Fibroblast of the conjunctiva (primary cell): ENCODE results near the gene C11orf24.
"Not testable (repeated sequence)": the region's sequence is repeated elsewhere in the genome, so short reads cannot be mapped to it uniquely, and the experiment has no call there.

Source experiments
- DNase-seq: peaks from one replicate; pipeline ENCODE4 v3.0.0-alpha.2; 2010; ENCODE audit warnings: low read depth

C11orf24 gene

DNA sequence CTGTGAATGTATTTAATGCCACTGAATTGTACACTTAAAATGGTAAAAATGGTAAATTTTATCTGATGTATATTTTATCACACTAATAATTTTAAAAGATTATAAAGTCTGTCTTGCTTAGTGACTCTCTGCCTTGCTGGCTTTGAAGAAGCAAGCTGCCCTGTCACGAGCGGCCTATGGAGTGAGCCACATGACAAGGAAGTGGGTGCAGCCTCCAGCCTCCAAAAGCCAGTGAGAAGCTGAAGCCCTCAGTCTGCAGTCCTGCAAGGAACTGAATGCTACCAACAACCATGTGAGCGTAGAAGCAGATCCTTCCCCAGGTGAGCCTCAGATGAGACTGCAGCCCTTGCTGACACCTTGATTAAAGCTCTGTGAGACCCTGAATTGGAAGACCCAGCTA is 20.0 kb downstream of the C11orf24 start:
- no peak for DNase-seq

DNA sequence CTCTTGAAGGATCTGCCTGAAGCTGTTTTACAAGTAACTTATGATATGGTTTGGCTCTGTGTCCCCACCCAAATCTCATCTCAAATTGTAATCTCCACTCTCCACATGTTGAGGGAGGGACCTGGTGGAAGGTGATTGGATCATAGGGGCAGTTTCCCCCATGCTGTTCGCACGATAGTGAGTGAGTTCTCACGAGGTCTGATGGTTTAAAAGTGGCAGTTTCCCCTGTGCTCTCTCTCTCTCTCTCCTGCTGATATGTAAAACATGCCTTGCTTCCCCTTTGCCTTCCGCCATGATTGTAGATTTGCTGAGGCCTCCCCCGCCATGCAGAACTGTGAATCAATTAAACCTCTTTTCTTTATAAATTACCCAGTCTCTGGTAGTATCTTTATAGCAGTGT is 26.9 kb downstream of the C11orf24 start:
- not testable (repeated sequence) for DNase-seq

DNA sequence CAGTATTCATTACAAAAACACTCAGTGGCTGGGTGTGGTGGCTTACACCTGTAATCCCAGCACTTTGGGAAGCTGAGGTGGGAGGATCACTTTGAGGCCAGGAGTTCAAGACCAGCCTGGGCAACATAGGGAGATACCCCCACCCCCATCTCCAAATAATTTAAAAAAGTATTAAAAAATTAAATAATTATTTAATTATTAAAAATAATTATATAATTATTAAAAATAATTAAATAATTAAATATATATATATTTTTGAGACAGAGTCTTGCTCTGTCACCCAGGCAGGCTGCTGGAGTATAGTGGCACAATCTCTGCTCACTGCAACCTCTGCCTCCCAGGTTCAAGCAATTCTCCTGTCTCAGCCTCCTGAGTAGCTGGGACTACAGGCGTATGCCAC is 27.9 kb downstream of the C11orf24 start:
- not testable (repeated sequence) for DNase-seq

DNA sequence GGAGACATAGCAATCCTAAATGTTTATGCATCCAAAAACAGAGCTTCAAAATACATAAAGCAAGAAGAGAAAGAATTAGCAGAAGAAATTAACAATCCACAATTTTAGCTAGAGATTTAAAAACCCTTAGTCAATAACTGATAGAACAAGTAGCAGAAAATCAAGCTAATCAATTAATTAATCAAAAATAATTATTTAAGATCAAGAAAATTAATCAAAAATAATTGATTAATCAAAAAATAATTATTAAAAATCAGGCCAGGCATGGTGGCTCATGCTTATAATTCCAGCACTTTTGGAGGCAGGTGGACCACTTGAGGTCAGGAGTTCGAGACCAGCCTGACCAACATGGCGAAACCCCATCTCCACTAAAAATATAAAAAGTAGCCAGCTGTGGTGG is 29.2 kb downstream of the C11orf24 start:
- no peak for DNase-seq

DNA sequence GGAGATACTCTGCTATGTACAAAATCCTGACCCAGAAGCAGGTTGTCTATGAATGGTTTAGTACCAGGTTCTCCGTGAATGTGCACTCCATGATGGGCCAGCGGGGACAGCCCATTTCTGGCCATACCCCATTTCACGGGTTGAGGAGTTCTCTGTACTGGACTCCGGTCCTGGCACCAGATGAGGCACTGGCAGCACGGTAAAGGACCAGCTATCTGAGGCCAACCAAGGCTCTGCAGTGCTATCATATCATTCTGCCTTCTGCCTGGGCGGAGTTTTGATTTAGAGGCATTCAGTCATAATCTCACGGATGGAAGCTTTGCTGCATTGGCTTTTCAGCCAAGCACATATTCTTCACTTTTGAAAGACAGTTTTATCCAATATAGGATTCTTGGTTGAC is 40.2 kb downstream of the C11orf24 start:
- DNase-seq = no peak

DNA sequence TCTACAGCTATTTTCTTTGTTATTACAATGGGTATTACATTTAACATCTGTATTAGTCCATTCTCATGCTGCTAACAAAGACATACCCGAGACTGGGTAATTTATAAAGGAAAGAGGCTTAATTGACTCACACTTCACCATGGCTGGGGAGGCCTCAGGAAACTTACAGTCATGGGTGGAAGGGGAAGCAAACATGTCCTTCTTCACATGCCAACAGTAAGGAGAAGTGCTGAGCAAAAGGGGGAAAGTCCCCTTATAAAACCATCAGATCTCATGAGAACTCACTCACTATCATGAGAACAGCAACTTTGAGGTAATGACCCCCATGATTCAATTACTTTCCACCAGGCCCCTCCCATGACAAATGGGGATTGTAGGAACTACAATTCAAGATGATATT is 42.2 kb downstream of the C11orf24 start:
- DNase-seq = no peak

DNA sequence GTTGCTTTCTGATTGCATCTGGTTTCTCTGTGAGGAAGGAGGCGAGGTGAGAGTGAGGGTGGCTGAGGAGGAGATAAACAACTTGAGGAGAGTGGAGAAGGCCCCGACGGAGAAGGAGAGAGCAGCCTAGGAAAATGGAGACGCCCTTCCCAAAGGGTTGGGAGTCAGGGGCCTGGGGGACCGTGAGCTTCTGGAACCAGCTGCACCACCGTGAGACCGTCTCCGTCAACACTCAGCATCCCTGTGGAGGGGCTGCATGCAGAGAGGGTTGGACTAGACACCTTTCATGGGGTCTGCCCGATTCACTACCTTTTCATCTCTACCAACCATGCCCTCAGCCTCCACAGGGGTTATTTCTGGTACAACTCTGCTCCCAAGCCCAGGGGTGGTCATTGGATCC is 45.4 kb downstream of the C11orf24 start:
- DNase-seq = no peak

DNA sequence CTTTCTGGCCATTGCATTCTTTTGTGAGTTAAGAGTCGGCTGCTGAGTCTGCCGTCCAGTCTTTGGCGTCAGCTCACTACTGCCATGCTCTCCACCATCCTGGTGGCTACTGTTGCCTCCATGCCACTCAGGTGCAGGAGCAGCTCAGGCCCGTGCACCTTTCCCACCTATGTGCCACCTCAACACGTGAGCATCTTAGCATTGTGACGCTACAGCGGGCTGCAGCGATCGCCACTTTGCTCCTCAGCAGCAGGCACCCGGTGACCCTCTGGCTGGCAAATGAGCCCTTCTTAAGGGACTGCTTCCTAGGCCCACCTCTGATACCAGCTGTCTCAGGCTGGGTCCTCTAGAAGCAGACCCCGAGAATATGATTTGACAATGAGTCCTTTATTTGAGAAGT is 47.2 kb downstream of the C11orf24 start:
- no peak for DNase-seq

DNA sequence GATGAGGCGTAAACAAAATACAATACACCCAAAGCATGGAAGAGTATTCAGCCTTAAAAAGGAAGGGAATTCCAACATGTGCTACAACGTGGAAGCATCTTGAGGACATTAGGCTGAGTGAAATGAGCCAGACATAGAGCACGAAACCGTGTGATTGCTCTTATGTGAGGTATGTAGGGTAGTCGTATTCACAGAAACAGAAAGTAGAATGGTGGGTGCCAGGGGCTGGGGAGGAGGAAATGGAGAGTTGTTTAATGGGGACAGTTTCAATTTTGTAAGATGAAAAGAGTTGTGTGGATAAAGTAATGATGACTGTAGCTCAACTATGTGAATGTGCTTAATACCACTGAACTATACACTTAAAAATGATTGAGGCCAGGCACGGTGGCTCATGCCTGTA is 48.5 kb downstream of the C11orf24 start:
- no peak for DNase-seq

DNA sequence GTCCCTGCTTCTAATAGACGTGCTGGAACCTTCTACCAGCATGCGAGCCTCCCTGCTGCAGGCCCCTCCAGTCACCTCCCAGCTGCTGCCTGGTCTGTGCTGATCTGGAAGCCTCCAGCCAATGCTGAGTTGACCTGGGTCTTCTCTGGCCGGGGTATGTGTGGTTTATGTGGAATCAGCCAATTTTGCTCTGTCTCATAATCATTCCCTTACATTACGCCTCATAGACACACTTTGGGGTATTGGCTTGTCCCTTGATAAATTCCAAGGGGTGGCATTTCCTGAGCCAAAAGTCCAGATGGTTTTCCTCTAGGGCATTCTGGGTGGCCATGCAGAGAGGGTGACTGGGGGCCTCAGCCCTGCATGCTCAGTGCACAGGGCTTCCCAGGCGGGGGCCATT is 50.4 kb downstream of the C11orf24 start:
- DNase-seq = no peak

DNA sequence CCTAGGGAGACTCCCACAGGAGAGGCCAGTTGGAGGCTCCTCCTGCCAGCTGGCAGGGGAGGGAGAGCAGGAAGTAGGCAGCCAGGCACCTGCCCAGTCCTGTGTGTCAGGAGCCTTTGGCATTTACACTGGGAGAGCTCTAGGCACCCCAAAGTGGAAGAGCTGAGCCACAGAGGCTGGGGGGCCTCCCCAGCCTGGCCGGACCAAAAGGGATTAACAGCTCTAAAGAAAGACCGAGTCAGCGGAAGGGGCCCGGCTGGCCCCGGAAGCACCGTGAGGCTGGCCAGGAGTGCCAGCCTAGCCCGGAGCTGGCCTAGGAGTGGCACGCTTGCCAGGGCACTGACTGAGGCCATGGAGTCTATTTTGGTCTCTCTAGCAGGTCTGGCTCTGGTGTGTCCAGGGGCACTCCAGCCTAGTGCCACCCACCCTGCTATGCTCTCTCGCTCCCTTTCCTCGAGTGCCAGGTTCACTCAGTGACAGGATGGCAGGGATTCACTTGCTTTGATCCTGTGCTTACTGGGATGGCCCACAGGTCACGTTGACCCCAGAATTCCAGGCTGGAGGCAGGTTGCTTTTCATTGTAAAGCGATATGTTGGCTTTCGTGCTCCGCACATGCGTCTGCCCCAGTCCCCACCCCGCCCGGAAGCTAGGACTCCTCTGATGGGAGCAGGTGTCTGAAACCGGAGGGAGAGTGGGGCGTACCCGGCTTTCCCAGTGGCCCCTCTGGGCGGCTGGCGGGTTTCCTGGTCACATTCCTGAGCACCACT is 55.4 kb downstream of the C11orf24 start:
- no peak for DNase-seq

DNA sequence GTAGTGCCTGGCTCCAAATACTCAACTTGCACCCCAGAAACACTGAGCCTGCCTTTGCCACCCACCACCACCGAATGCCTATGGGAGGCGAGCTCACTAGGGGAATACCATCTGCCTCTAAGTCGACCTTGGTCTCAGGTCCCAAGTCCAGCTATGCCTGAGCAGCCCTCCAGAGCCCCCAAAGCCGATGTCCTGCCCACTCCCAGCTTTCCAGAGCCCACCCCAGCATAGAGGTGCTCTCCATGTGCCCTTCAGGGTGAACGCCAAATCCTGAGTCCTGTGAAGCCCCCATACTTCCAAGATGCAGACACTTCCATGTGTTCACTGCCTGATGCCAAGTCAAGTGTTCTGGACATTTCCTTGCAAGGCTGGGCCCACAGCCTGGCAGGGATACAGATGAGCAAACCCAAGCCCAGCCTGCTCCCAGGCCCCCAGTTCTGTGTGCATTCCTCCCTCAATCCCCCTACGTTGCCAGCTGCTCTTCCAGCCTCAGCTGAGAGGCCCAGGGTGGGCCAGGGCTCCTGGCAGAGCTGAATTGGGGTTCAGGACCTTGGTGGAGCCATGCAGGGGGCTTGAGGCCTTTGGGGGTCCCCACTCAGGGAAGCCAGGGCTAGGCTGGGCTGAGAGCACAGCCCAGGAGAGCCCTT is 56.1 kb downstream of the C11orf24 start:
- no peak for DNase-seq

DNA sequence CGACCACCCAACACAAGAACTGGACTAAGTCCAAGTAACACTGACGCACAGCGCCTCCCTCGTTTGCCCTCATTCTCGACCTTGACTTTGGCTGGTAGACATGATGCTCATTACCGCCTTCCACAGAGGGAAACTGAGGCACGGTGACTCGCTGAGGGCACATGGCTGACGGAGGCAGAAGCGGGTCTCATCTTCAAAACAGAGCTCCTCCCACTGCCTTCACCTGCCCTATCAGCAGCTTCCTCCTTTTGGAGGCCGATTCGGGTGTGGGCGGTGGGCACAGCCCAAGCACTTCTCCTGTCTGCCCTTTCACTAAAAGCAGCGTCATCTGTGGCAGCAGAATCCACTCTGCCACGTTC is 56.7 kb downstream of the C11orf24 start:
- no peak for DNase-seq

DNA sequence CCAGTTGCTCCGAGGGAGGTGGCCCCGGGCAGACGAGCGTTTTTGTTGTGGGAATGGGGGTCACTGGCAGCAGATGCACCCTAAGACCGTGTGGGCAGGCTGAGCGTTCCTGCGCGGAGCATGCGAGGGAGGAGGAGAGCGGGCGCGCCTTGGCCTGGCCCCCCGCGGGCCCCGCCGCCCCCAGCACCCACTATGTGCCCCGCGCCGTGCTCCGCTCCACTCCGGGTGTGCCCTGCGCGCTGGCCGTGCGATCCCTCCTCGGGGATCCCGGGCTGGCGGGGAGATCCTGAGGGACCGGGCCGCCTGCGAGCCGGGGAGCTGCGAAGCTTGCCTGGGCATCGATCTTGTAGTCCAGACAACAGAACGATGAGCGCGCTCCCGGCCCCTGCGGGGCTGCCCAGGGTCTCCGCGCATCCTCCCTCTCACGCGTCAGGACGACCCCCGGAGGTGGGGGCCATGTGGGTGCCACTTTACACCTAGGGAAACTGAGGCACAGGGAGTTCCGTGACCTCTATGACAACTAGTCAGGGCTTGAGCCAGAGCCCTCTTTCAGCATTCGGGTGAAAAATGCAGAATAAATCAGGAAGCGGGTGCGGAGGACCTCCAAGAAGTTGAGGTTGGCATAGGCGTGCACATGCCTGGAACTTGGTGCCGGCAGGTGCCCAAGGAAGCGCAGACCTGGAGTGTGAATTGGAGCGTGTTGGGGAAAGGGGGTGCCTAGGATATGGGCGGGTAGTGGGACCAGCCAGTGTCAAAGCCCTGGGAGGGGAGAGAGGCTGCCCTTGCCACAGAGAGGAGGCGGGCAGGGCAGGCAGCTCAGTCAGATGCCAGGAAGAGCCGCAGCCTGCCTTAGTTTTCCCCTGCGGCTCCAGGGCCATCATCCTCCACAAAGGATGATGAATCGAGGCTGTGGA is 57.3 kb downstream of the C11orf24 start:
- DNase-seq = no peak

DNA sequence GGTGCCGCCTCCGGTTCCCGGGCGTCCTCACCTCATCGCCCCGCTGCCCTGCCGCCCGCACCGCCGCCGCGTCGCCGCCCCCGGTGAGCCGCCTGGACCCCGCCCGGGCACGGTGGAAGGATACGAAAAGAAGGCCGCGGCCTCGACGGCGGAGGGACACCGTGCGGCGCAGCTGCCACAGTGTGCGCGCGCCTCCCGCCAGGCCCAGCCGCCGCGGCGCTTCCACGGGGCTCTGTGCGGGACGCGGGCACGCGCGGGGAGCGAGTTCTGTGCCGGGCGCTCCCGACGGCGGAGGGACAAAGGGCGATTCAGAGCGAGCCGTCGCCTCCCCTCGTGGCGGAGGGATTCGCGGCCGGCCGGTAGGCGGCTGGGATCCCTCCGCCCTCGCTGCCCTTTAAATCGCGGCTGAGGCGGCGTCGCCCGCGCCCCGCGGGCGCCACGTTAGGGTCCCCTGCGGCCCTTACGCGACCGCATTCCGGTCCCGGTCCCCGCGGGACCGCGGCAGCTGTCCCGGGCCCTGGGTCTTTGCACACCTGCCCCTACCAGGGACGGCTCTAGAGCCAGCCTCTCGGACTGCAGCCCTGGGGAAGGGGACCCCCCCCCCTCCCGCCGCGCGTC is 58.1 kb downstream of the C11orf24 start:
- DNase-seq = peak; percentile 75

DNA sequence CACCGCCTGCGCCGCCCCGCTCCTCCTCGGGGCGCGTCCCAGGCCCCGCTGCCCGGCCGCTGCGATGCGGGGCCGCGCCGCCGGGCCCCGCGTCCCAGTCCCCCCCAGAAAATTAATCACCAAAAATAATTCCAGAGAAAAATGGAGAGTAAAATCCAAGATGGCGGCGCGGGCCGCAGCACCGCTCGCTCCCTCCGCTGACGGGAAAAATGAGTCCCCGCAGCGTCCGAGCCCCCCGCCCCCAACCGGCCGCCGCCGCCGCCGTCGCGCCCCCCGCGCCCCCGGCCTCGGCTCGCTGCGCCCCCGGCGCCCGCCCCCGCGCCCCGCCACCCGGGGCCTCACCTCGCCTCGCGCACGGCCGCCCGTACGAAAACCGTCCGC is 58.6 kb downstream of the C11orf24 start, which contains the start of gene KMT5B:
Gene KMT5B (minus strand): TSS at position 162 of the 381 bp plus-strand sequence. CDS start 23,220 bp downstream, outside the sequence.
- DNase-seq = no peak

DNA sequence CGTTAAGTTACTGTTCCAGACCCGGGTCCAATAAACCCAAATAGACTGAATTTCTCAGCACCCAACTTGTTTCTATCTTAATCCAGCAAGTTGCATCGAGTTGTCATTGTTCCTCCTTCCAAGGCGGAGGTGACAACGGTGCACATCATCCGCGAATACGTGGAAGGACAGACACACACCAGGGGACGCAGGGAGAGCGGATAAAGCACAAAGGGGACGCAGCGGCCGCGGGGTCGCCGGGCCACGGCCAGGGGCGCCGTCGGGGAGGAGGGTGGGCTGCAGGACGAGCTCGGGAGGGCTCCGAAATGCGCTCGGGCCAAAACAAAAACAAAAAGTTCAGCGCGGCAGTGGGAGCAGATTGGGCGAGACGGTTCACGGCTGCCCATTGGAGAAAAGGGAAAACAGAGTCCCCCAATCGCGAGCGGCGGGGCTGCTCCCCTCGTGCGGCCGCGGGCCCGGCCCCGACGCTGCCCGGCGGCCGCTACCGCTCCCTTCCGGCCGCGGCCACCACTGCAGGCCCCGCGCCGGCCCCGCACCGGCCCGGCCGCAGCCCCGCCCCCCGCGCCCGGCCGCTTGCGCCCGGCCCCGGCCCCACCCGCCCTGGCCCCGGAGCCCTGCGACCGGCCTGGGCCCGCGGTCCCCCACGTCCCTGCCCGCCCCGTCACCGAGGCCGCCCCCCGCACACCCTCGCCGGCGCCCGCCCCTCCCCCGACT is 59.2 kb downstream of the C11orf24 start:
- DNase-seq = peak; percentile 44

DNA sequence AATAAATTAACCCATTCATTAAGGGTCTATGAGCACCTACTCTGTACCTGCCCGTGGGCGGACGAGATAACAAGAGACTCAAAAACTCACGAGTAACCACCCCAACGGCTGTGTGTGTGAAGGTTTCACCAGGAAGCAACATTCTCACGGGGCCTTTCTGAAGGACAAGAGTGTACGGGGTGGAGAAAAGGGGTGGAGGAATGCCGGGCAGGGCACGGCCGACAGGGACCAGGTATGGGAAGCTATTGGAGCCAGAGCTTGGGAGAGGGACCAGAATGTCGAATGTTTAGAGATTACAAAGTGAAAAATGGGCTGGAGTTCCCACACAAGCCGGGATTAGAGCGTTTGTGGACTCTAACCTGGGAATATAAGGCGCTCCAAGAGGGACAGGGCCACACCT is 60.2 kb downstream of the C11orf24 start:
- DNase-seq = no peak
